Endothelial cell of umbilical vein (primary cell): Measurements from ENCODE around the gene SUN3. TPM values are rescaled to one million over a fixed set of nuclear protein-coding genes. Genes with fewer than 3 reads are reported as not detected.

Experiments
- BruUV-seq: library from RNA; stranded (reverse); fragments of 400-500 nt; replicated peaks from 2 replicates; lab custom pipeline; 2021; lab: Mats Ljungman, UMichigan
- CTCF ChIA-PET: fragments of 300-600, 350-600 bp; sonication (Branson Sonifier 250); formaldehyde crosslinking; loops from one replicate; lab custom pipeline; 2021; ENCODE audit warnings: antibody characterized with exemption, inconsistent platforms; lab: Charles Lee
- POLR2A ChIA-PET: fragments of 300-600, 350-600 bp; sonication (Branson Sonifier 250); formaldehyde crosslinking; loops from one replicate; lab custom pipeline; 2021; ENCODE audit warnings: antibody characterized with exemption, inconsistent platforms; lab: Charles Lee
- DNase-seq: peaks from one replicate; pipeline ENCODE4 v3.0.0-alpha.2; 2011; ENCODE audit warnings: low read depth, low spot score
- FAIRE-seq: peaks from 2 replicates; lab custom pipeline; 2011; peaks lifted over from hg19 to GRCh38; lab: Jason Lieb, UNC
- H2AFZ ChIP-seq: 2 replicates; pipeline ENCODE4 v1.6.0; 2012; ENCODE audit warnings: low read depth, low read length, control low read depth, inconsistent platforms
- H3K27ac ChIP-seq: 2 replicates; pipeline ENCODE4 v1.5.1; 2011; ENCODE audit warnings: low read depth, mild to moderate bottlenecking, control low read depth, low read length, moderate library complexity; ENCODE audit not compliant: insufficient read depth
- H3K27me3 ChIP-seq, 2 experiments: 2 replicates each; pipeline versions ENCODE4 v1.6.0 to v1.6.1; 2011; ENCODE audit warnings: low read length in 2 of 2, mixed read lengths in 1 of 2; ENCODE audit not compliant: control insufficient read depth in 2 of 2, insufficient read depth in 2 of 2
- H3K36me3 ChIP-seq, 2 experiments: 2 replicates in 1 of 2; 3 replicates in 1 of 2; pipeline ENCODE4 v1.5.1; 2011; ENCODE audit warnings: low read length in 2 of 2, mild to moderate bottlenecking in 1 of 2, moderate library complexity in 1 of 2; ENCODE audit not compliant: control insufficient read depth in 2 of 2, insufficient read depth in 2 of 2; ENCODE audit errors: extremely low read depth in 1 of 2
- H3K4me1 ChIP-seq: 3 replicates; pipeline ENCODE4 v1.5.1; 2011; ENCODE audit warnings: mild to moderate bottlenecking, low read length; ENCODE audit not compliant: control insufficient read depth, insufficient read depth; ENCODE audit errors: extremely low read depth
- H3K4me2 ChIP-seq: 2 replicates; pipeline ENCODE4 v1.6.1; 2011; ENCODE audit warnings: low read length, control low read depth, mixed read lengths; ENCODE audit not compliant: insufficient read depth
- H3K4me3 ChIP-seq, 3 experiments: fragments of 200-600 bp in 1 of 3; sonication (generic), shearing (Covaris generic) in 1 of 3; replicated peaks in 1 of 3; 2 replicates each; pipeline ENCODE4 v1.5.1; 2011 to 2016; ENCODE audit warnings: control low read depth in 3 of 3, low read length in 3 of 3, mild to moderate bottlenecking in 2 of 3, inconsistent platforms in 1 of 3, low read depth in 1 of 3, moderate library complexity in 1 of 3; ENCODE audit not compliant: insufficient read depth in 1 of 3
- H3K79me2 ChIP-seq: 2 replicates; pipeline ENCODE4 v1.6.0; 2012; ENCODE audit warnings: low read length, inconsistent platforms; ENCODE audit not compliant: control insufficient read depth, insufficient read depth
- H3K9ac ChIP-seq: replicated peaks from 2 replicates; pipeline ENCODE3; 2011; ENCODE audit warnings: low read length, control low read depth; ENCODE audit not compliant: insufficient read depth; ENCODE audit errors: extremely low read depth
- H3K9me1 ChIP-seq: replicated peaks from 3 replicates; pipeline ENCODE4 v1.6.0; 2011; ENCODE audit warnings: mild to moderate bottlenecking, low read length; ENCODE audit not compliant: control insufficient read depth, insufficient read depth; ENCODE audit errors: extremely low read depth
- H3K9me3 ChIP-seq: replicated peaks from 2 replicates; pipeline ENCODE4 v1.5.1; 2012; ENCODE audit warnings: low read length, inconsistent platforms; ENCODE audit not compliant: control insufficient read depth, insufficient read depth
- H4K20me1 ChIP-seq: replicated peaks from 2 replicates; pipeline ENCODE3; 2011; ENCODE audit warnings: mild to moderate bottlenecking, low read length; ENCODE audit not compliant: control insufficient read depth, insufficient read depth; ENCODE audit errors: extremely low read depth
- EZH2 ChIP-seq: IDR thresholded peaks from 2 replicates; pipeline ENCODE4 v1.6.1; 2012; ENCODE audit warnings: borderline replicate concordance, low read depth, mild to moderate bottlenecking, moderate library complexity, low read length, inconsistent platforms; ENCODE audit not compliant: severe bottlenecking
- FOS ChIP-seq: IDR thresholded peaks from 2 replicates; pipeline ENCODE4 v1.6.1; 2011; ENCODE audit warnings: mild to moderate bottlenecking, low read length, moderate library complexity, borderline replicate concordance; ENCODE audit not compliant: insufficient read depth
- GATA2 ChIP-seq: IDR thresholded peaks from 2 replicates; pipeline ENCODE4 v1.7.0; 2011; ENCODE audit warnings: low read depth, mild to moderate bottlenecking, moderate library complexity, mixed read lengths, low read length; ENCODE audit not compliant: insufficient read length, insufficient read depth
- JUN ChIP-seq: IDR thresholded peaks from 2 replicates; pipeline ENCODE4 v1.6.1; 2011; ENCODE audit warnings: borderline replicate concordance, low read depth; ENCODE audit not compliant: insufficient read length, insufficient read depth
- MYC ChIP-seq: IDR thresholded peaks from one replicate; pipeline ENCODE4 v1.6.1; 2011; ENCODE audit warnings: mild to moderate bottlenecking, low read depth, low read length
- POLR2A ChIP-seq: IDR thresholded peaks from 2 replicates; pipeline ENCODE4 v1.6.1; 2012; ENCODE audit warnings: low read depth, mild to moderate bottlenecking, control low read depth, low read length
- POLR2AphosphoS5 ChIP-seq: IDR thresholded peaks from 2 replicates; pipeline ENCODE4 v1.6.1; 2012; ENCODE audit warnings: low read depth, mild to moderate bottlenecking, control low read depth, low read length, moderate library complexity; ENCODE audit not compliant: insufficient read depth
- dilution Hi-C: fragments of 300-500 bp; cut with MboI; formaldehyde crosslinking; loops from one replicate; pipeline ENCODE4 v1.15.0; 2019; ENCODE audit warnings: low sequenced_read_pairs; ENCODE audit not compliant: extremely low pct_ligation_motif_present
- intact Hi-C: fragments of 100-400 bp; cut with micrococcal nuclease; formaldehyde crosslinking; loops from one replicate; pipeline ENCODE4 v1.10.0; 2022
- polyA plus RNA-seq, 4 experiments: library from polyadenylated mRNA; depleted of rRNA in 3 of 4; stranded (reverse) in 3 of 4; unstranded in 1 of 4; fragments of >200 nt; gene quantifications; 2 replicates each; pipeline versions ENCODE4 v1.2.1 to v1.2.3, GENCODE V29; 2011 to 2012; ENCODE audit warnings: missing spikeins in 1 of 4
- total RNA-seq: library from RNA; stranded (reverse); gene quantifications from 2 replicates; pipeline ENCODE4 v1.2.3, GENCODE V29; 2021
- TF ChIP-seq, protein P1 (sequence below): IDR thresholded peaks from 2 replicates; pipeline ENCODE4 v1.6.1; 2011; ENCODE audit not compliant: insufficient read depth, insufficient read length
- TF ChIP-seq, protein P2 (sequence below), 2 donors: IDR thresholded peaks; 1 replicate in 1 of 2; 2 replicates in 1 of 2; pipeline ENCODE4 v1.5.1; 2011; ENCODE audit warnings: low read length in 2 of 2, mild to moderate bottlenecking in 2 of 2, moderate library complexity in 2 of 2, control low read depth in 1 of 2, inconsistent platforms in 1 of 2, low read depth in 1 of 2; ENCODE audit not compliant: insufficient read depth in 1 of 2; ENCODE audit errors: extremely low read depth in 1 of 2

The SUN3 gene
- total and polyA plus RNA-seq, 2 donors (not counting 3 experiments of a cell fraction or from before 2014, with no cell fraction given): not detected

DNA sequence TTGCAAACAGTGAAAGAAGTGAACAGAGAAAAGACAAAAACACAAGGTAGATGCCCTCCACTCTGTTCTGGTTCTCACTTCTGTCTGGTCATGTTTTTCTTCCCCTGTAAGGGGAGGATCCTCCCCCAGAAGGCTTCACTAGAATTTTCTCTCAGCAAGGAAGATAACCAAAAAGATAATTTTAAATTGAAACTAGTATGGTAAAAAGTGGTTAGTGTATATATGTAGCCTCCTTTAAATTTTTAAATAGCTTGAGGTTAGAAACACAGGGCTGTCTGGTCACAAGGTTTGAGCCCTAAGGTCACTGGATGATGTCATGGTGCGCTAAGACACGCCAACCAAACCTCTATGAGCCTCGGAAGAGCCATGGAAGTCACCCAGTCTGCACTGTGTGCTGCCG, 75.1 kb downstream of the SUN3 start:
- FAIRE-seq: no peak
- no peak overlapping the region for H3K9ac ChIP-seq
- no peak overlapping the region for H3K4me2 ChIP-seq
- no peak for DNase-seq
- intact Hi-C loops: no loop called here
- no peak overlapping the region for H3K4me3 ChIP-seq
- no peak overlapping the region for H2AFZ ChIP-seq
- H3K9me3 ChIP-seq: no peaks in the 10 kb centered on the region
- H3K4me1 ChIP-seq: peaks cover 17% of the 10 kb centered on the region
- TF ChIP-seq, protein P1, sequence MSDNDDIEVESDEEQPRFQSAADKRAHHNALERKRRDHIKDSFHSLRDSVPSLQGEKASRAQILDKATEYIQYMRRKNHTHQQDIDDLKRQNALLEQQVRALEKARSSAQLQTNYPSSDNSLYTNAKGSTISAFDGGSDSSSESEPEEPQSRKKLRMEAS: no peak
- no peak for TF ChIP-seq JUN
- no peak for TF ChIP-seq GATA2
- no peak for TF ChIP-seq EZH2
- TF ChIP-seq FOS: no peak
- TF ChIP-seq, protein P2, sequence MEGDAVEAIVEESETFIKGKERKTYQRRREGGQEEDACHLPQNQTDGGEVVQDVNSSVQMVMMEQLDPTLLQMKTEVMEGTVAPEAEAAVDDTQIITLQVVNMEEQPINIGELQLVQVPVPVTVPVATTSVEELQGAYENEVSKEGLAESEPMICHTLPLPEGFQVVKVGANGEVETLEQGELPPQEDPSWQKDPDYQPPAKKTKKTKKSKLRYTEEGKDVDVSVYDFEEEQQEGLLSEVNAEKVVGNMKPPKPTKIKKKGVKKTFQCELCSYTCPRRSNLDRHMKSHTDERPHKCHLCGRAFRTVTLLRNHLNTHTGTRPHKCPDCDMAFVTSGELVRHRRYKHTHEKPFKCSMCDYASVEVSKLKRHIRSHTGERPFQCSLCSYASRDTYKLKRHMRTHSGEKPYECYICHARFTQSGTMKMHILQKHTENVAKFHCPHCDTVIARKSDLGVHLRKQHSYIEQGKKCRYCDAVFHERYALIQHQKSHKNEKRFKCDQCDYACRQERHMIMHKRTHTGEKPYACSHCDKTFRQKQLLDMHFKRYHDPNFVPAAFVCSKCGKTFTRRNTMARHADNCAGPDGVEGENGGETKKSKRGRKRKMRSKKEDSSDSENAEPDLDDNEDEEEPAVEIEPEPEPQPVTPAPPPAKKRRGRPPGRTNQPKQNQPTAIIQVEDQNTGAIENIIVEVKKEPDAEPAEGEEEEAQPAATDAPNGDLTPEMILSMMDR (IDR thresholded peaks at IDR 0.05; ENCODE audit: extremely low read depth in 1 of 2, insufficient read depth in 1 of 2, low read depth in 1 of 2, low read length in 2 of 2): no peak
- no peak for TF ChIP-seq POLR2AphosphoS5
- TF ChIP-seq MYC: no peak
- TF ChIP-seq POLR2A: no peak
- H3K36me3 ChIP-seq: peaks cover 4 to 9% of the 10 kb centered on the region in 2 experiments
- ChIA-PET POLR2A (no interaction called here), CTCF (interaction anchor here (1.1 to 12.0 kb wide), 2 partner anchors 9 to 12 kb away, joined by 9 to 371 read pairs; no protein-coding TSS in a partner anchor)
- H3K27ac ChIP-seq: no peak overlapping the region
- H3K79me2 ChIP-seq: no peaks in the 10 kb centered on the region
- H4K20me1 ChIP-seq: no peaks in the 10 kb centered on the region
- dilution Hi-C loops: no loop called here
- BruUV-seq: no TSS peak
- no peaks in the 10 kb centered on the region for H3K9me1 ChIP-seq
- no peaks in the 10 kb centered on the region for H3K27me3 ChIP-seq
